Endothelial cell of umbilical vein (primary cell): ENCODE measurements around the gene APIP.

Experiments used
- CTCF ChIP-seq, 2 donors: IDR thresholded peaks; 1 replicate in 1 of 2; 2 replicates in 1 of 2; pipeline ENCODE4 v1.5.1; 2011; ENCODE audit warnings: low read length in 2 of 2, mild to moderate bottlenecking in 2 of 2, moderate library complexity in 2 of 2, control low read depth in 1 of 2, inconsistent platforms in 1 of 2, low read depth in 1 of 2; ENCODE audit not compliant: insufficient read depth in 1 of 2; ENCODE audit errors: extremely low read depth in 1 of 2
- EZH2 ChIP-seq: IDR thresholded peaks from 2 replicates; pipeline ENCODE4 v1.6.1; 2012; ENCODE audit warnings: borderline replicate concordance, low read depth, mild to moderate bottlenecking, moderate library complexity, low read length, inconsistent platforms; ENCODE audit not compliant: severe bottlenecking
- MAX ChIP-seq: IDR thresholded peaks from 2 replicates; pipeline ENCODE4 v1.6.1; 2011; ENCODE audit not compliant: insufficient read depth, insufficient read length
- MYC ChIP-seq: IDR thresholded peaks from one replicate; pipeline ENCODE4 v1.6.1; 2011; ENCODE audit warnings: mild to moderate bottlenecking, low read depth, low read length
- POLR2A ChIP-seq: IDR thresholded peaks from 2 replicates; pipeline ENCODE4 v1.6.1; 2012; ENCODE audit warnings: low read depth, mild to moderate bottlenecking, control low read depth, low read length
- POLR2AphosphoS5 ChIP-seq: IDR thresholded peaks from 2 replicates; pipeline ENCODE4 v1.6.1; 2012; ENCODE audit warnings: low read depth, mild to moderate bottlenecking, control low read depth, low read length, moderate library complexity; ENCODE audit not compliant: insufficient read depth

- TF ChIP-seq MAX (no peak), CTCF (IDR thresholded peaks at IDR 0.05; ENCODE audit: extremely low read depth in 1 of 2, insufficient read depth in 1 of 2, low read depth in 1 of 2, low read length in 2 of 2) (no peak), POLR2AphosphoS5 (no peak), POLR2A (no peak), MYC (no peak), EZH2 (no peak)
These were observed 44.1 kb upstream of the APIP start for GRCh38 chr11:34960277-34960676.
